SK-N-SH treated with all-trans-retinoic acid at 6 μM for 48 hours (cell line): ENCODE measurements around the gene PDE3A.

Experiments used
- ARNTL ChIP-seq: fragments of 450-650 bp; formaldehyde crosslinking; IDR thresholded peaks from 2 replicates; pipeline ENCODE4 v1.5.0; 2020; ENCODE audit warnings: low read depth, mild to moderate bottlenecking, moderate library complexity, borderline replicate concordance
- ZFP3 ChIP-seq: fragments of 250-450 bp; sonication (Bioruptor Pico); IDR thresholded peaks from 2 replicates; pipeline ENCODE4 v1.5.0; 2020; ENCODE audit warnings: mild to moderate bottlenecking, moderate library complexity
- TF ChIP-seq, protein P1 (sequence below): fragments of 250-450 bp; sonication (Bioruptor Pico); IDR thresholded peaks from 2 replicates; pipeline ENCODE4 v1.5.1; 2021; ENCODE audit warnings: mild to moderate bottlenecking, moderate library complexity
- TF ChIP-seq, protein P2 (sequence below): fragments of 250-450 bp; sonication (Bioruptor Pico); IDR thresholded peaks from 2 replicates; pipeline ENCODE4 v1.8.0; 2020; ENCODE audit warnings: mild to moderate bottlenecking, moderate library complexity, borderline replicate concordance

DNA sequence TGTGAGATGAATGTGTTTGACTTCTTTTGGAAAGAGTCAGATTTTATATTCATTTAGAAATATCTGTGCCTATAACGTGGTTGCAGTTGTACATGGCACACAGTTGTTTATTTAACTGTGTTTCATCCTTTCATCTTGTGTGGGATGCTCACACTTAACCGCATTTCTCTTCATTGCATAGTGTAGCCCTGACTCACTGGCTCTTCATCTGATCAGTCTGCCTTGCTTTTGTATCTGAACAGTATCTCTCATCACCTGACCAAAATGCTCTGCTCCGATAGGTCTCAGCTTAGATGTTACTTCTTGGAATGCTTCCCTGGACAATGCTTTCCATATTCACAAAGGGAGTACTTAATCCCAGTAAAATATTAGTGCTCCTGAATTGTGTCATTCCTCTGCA is 83.4 kb downstream of the PDE3A start:
- TF ChIP-seq, protein P1, sequence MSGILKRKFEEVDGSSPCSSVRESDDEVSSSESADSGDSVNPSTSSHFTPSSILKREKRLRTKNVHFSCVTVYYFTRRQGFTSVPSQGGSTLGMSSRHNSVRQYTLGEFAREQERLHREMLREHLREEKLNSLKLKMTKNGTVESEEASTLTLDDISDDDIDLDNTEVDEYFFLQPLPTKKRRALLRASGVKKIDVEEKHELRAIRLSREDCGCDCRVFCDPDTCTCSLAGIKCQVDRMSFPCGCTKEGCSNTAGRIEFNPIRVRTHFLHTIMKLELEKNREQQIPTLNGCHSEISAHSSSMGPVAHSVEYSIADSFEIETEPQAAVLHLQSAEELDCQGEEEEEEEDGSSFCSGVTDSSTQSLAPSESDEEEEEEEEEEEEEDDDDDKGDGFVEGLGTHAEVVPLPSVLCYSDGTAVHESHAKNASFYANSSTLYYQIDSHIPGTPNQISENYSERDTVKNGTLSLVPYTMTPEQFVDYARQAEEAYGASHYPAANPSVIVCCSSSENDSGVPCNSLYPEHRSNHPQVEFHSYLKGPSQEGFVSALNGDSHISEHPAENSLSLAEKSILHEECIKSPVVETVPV (CRISPR knock-in tag): no peak
- no peak for TF ChIP-seq ZFP3
- TF ChIP-seq ARNTL (CRISPR knock-in tag): no peak
- TF ChIP-seq, protein P2, sequence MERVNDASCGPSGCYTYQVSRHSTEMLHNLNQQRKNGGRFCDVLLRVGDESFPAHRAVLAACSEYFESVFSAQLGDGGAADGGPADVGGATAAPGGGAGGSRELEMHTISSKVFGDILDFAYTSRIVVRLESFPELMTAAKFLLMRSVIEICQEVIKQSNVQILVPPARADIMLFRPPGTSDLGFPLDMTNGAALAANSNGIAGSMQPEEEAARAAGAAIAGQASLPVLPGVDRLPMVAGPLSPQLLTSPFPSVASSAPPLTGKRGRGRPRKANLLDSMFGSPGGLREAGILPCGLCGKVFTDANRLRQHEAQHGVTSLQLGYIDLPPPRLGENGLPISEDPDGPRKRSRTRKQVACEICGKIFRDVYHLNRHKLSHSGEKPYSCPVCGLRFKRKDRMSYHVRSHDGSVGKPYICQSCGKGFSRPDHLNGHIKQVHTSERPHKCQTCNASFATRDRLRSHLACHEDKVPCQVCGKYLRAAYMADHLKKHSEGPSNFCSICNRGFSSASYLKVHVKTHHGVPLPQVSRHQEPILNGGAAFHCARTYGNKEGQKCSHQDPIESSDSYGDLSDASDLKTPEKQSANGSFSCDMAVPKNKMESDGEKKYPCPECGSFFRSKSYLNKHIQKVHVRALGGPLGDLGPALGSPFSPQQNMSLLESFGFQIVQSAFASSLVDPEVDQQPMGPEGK (CRISPR knock-in tag): no peak
